GM19395 (cell line): Measurements from ENCODE around the gene TRIM33.
"Not testable (repeated sequence)": the region's sequence is repeated elsewhere in the genome, so short reads cannot be mapped to it uniquely, and the experiment has no call there.

ENCODE experiments used
- ATAC-seq: cut with Tn5 transposase; IDR thresholded peaks from one replicate; pipeline ENCODE4 v1.9.1; 2021; ENCODE audit warnings: mild to moderate bottlenecking, moderate library complexity; ENCODE audit not compliant: unreplicated experiment

Gene TRIM33

DNA sequence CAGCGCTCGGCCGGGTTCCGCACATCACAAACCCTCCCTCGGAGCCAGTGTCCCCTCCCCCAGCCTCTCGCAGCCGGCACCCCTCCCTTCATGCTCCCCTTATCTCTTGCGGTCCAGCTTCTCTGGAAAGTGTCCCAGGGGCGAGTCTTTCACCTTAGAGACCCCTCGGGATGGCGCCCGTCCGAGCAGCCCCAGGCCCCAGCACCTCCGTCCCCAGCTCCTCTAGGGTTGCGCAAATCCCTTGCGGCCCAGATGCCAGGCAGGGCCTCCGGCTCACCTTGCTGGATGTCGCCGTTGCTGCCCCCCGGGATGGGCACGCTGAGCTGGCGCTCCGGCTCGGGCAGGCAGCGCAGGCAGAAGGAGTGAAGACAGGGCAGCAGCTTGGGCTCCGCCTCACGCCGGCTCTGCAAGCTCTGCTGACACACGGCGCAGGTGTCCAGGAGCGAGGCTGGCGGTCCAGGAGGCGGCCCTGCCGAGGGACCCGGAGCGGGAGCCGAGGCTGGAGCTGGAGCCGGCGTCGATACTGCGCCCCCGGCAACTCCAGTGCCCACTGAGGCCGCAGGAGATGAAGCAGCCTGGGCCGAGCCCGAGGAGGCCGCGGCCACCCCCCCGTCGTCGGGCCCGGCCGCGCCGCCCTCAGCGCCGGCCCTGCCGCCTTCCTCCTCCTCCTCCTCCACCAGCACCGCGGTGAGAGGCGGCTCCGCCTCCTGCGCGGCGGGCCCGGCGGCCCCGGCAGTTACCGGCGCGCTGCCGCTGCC lies 550 bp downstream of the TRIM33 start:
- ATAC-seq, result peak; percentile 56

DNA sequence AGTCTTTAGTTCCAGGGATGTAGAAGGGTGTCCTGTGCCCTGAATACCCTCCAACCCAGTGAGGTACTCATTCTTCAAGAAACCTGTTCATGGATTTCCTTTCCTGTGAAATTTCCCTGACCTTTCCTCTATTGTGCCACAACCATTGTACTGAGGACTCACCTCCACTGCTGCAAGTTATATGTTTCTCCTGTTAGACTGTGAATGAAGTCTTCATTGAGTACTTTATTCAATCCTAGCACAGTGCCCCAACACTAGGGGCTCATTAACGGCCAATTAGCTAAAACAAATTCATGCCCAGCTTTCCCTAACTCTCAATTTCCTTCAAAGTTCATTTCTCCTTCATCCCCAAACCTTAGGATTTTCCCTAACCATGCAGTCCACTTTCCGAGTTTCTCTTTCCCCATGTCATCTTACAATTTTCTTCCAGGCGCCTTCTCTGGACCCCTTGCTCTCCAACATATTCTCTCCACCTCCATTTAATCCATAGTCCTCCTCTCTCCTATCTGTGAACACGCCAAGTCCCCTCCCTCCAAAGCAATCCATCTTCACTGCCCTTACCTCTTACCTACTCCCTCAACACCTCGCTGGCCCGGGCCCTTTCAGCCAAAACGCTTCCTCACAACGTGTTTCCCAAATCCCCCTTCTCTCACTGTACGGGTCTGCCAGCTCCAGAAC lies 1.3 kb downstream of the TRIM33 start:
- ATAC-seq, result peak; percentile 3

DNA sequence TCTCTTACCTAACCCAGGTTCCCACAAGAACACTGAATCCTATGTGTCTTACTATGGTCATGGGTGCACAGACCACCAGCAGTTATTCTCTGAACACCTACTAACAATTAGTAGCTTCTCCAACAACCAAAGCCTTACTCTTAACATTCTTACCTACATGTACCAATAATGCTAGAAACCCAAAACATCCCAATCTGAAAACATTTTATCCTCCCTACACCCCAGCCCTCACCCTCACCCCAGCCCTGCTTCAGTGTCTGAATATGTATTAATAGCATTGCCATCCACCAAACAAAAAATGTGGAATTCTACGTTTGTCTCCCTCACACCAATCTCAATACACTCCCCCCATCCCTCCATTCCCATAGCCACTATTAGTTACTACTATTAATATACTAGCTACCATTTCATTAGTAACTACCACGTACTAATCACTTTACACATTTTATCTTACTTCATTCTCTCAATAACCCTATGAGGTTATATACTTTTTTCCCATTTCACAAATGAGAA lies 2.6 kb downstream of the TRIM33 start:
- ATAC-seq, result no peak

DNA sequence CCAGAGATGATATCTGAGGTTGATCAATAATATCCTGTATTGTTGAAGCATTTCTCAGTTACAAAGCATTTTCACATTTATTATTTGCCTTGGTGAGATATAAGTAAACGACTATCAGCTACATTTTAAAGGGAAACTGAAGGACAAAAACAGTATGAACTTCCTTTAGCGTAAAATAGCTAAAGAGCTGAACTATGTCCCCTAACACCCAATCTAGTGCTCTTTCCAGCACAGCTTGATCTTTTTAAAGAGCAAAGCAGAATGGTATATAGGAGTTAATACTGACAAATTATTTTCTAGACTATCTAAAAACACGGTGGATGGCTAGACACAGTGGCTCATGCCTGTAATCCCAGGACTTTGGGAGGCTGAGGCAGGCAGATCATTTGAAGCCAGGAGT lies 3.5 kb downstream of the TRIM33 start:
- no peak for ATAC-seq

DNA sequence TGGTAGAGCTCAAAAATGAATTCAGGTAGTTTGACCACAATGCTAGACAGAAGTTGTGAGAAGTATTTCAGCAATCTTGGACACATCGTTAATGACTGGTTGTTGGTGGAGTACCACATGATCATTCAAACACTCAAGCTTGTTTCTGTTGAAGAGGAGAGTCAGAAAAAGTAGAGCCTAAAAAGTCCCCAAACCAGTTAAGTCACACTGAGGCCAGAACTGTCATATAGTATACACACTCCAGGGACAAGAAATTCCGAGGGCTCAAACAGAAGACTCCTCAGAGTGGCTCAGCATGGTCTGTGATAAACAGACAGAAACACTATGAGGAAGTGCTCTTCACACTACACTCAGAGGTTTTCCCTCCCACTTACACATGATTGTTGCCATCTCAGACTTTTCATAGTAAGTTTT lies 5.8 kb downstream of the TRIM33 start:
- no peak for ATAC-seq

DNA sequence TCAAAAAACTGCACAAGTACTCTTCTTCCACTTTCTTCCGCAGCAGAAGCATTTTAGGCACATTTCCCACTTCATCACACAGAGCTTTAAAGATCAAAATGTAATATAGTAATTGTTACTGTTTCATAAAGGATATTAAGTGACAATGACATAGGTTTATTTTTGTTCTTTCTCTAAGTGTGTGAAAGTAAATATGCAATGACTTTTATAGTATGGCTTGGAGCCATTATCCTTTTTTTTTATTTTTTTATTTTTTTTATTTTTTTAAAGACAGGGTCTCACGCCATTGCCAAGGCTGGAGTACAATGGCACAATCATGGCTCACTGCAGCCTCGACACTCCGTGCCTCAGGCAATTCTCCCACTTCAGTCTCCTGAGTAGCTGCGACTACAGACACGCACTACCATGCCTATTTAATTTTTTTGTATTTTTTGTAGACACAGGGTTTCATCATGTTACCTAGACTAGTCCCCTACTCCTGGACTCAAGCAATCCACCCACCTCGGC lies 7.0 kb downstream of the TRIM33 start:
- ATAC-seq, result no peak

DNA sequence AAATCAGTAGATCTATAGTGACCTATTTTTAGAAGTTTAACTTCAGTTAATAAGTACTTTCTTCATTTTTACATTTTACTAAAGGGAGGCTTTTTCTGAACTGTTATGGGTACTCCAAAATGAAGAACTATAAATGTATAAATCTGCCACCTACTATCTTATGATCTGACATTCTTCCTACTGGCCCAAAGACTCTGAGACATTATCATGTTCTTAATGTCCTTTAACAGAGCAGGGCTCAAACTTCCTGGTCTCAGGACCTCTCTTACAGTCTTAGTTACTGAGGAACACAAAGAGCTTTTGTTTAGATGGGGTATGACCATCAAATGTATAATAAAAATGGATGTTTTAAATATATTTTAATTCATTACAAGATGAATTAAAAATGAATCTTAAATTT lies 8.9 kb downstream of the TRIM33 start:
- ATAC-seq, result no peak

DNA sequence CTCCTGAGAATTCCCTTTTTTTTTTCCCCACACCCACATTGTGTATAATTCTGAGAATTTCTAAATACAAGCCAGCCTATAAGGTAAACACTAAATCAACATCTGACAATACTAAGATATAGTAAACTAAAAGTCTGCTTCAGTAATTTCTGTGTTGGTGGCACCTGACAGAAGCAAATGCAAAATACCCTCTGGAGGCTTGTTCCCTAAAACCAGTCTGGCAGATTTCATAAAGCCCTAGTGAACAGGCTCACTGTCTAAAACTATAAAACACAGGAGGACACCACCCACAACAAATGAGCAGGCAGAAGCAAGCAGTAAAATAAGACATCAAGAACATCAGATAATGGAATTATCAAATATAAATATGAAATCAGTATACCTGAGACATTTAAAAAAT lies 11.5 kb downstream of the TRIM33 start:
- ATAC-seq, result no peak

DNA sequence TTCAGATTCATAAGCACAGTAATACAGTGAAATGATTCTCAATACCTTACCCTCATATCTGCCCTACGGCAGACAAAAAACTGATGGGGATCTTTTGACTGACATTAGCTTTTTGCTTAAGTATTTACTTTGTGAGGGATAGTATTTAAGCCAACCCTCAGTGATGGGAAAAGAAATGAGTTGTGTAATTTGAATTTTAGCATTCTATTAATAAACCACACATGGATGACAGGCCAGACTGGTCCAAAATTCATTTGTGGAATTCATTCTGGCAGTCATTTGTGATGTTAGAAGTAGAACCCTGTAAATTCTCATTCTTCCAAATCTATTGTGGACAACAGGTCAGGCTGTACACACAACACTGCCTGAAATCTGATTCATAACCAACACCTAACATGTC lies 14.9 kb downstream of the TRIM33 start:
- no peak for ATAC-seq

DNA sequence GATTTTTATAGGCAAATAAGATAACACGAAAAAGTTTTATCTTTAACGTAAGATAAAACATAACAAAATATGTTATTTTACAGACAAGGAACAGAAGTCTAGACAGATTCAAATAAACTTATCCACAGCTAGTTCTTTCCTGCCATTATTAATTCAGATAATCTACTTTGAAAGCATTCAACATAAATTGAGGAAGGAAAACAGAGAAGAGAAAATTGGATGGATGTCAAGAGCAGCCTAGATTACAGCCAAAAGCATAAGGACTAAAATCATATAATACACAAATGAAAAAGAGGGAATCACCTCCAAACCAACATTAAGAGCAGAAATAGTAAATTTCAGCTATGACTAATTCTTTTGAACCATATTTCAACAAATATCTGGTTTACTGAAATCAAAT lies 15.5 kb downstream of the TRIM33 start:
- no peak for ATAC-seq

DNA sequence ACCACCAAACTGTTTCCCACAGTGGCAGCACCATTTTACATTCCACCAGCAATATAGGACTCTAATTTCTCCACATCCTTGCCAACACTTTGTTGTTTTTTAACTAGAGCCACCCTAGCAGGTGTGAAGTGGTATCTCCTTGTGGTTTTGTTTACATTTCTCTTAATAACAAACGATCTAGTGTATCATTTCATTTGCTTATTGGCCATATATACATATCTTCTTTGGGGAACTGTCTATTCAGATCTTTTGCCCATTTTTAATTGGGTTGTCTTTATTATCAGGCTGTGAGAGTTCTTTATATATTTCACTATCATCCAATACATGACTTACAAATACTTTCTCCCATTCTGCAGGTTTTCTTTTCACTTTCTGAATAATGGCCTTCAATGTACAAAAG lies 18.0 kb downstream of the TRIM33 start:
- no peak for ATAC-seq

DNA sequence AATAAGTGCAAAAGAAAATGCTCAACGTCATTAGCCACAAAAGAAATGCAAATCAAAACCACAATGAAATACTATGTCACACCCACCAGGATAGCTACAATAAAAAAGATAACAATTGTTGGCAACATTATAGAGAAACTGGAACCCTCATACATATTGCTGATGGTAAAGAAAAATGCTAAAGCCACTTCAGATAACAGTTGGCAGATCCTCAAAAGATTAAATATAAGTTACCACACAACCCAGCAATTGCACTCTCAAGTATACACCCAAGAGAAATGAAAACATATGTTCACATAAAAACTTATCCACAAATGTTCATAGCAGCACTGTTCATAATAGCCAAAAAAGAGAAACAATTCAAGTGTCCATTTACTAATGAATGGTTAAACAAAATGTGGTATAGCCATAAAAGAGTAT lies 20.7 kb downstream of the TRIM33 start:
- ATAC-seq, result no peak

DNA sequence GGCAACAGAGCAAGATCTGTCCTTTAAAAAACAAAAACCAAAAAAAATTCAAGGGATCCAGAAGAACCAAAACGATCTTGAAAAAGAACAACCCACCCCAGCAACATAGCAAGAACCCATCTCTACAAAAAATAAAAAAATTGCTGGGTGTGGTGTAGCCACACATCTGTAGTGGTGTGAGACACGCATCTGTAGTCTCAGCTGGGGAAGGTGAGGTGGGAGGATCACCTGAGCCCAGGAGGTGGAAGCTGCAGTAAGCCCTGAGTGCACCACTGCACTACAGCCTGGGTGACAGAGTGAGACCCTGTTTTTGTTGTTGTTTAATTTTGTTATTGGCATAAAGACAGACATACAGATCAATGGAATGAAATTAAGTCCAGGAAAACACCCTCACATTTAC lies 22.3 kb downstream of the TRIM33 start:
- ATAC-seq, result no peak

DNA sequence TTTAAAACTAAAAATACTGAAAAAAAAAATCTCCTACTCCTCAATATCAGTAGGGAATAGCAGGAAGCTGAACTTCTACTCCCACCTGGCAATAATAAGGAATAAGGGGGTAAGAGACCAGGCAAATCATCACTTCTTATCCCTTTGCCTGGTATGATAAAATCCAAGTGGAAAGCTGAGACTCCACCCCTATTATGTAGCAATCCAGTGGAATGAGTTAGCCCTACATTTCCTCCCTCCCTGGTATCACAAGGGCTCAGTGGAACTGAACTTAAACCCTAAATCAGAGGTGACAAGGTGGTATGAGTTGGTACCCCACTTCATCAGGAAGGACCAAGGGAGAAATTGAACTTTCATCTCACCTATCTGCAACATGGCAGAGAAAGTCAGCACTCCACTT lies 25.7 kb downstream of the TRIM33 start:
- ATAC-seq, result no peak

DNA sequence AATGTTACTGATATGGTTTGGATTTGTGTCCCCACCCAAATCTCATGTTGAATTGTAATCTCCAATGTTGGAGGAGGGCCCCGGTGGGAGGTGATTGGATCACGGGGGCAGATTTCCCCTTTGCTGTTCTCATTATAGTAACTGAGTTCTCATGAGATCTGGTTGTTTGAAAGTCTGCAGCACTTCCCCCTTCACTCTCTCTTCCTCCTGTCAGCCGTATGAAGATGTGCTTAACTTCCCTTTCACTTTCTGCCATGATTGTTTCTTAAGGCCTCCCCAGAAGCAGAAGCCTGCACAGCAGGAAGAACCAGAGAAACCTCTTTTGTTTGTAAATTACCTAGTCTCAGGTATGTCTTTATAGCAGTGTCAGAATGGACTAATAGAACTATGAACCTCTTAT lies 28.4 kb downstream of the TRIM33 start:
- ATAC-seq, result peak; percentile 96

DNA sequence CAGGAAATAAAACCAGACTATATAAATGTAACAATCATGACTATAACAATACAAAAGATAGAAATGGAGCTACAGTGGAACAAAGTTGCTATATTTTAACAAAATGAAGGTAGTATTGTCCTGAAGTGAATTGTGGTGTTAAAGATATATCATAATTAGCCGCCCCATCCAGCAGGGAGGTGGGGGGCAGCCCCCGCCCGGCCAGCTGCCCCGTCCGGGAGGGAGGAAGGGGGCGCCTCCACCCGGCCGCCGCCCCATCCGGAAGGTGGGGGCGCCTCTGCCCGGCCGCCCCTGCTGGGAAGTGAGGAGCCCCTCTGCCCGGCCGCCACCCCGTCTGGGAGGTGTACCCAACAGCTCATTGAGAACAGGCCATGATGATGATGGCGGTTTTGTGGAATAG lies 31.4 kb downstream of the TRIM33 start:
- ATAC-seq, result not testable (repeated sequence)

DNA sequence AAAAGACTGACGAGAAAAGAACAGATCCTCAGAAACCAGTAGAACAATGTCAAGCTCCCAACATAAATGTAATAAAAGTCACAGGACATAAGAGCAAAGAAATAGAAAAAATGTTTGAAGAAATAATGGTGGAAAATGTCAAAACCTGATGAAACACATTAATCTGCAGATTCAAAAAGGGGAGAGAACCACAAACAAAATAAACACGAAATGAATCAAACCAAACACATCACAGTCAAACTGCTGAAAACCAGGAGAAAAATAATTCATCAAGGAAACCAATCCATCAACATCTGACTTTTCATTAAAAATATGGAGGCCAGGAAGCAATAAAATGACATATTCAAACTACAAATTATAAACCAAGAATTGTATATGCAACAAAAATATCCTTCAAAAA lies 31.9 kb downstream of the TRIM33 start:
- ATAC-seq, result no peak

DNA sequence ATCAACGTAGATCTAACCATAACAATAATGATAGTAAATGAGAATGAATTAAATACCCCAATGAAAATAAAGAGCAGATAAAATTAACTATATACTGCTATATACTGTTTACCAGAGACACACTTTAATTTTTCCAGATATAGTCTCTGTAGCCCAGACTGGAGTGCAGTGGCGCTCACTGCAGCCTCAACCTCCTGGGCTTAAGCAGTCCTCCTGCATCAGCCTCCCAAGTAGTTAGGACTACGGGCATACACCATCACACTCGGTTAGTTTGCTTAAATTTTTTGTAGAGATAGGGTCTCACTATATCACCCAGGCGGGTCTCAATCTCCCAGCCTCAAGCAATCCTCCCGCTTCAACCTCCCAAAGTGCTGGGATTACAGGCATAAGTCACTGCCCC lies 37.2 kb downstream of the TRIM33 start:
- ATAC-seq, result no peak

DNA sequence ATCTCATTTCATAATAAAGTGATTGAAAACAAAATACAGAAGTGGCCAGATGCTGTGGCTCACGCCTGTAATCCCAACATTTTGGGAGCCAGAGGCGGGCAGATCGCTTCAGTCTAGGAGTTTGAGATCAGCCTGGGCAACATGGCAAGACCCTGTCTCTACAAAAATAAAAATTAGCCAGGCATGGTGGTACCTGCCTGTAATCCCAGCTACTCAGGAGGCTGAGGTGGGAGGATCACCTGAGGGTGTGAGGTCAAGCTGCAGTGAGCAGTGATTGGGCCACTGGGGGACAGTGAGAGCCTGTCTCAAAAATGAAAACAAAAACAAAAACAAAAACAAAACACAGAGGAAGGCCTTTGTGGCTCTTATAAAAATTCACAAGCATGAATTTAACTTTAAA lies 38.6 kb downstream of the TRIM33 start:
- no peak for ATAC-seq

DNA sequence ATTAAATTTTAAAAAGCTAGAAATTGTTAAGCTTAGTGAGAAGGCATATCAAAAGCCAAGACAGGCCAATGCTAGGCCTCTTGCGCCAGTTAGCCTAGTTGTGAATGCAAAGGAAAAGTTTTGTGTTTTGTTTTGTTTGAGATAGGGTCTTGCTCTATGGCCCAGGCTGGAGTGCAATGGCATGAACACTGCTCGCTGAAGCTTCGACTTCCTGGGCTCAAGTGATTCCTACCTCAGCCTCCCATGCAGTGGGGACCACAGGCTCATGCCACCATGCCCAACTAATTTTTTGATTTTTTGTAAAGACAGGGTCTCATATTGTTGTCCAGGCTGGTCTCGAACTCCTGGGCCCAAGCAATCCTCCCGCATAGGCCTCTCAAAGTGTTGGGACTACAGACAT lies 40.3 kb downstream of the TRIM33 start:
- ATAC-seq, result no peak

DNA sequence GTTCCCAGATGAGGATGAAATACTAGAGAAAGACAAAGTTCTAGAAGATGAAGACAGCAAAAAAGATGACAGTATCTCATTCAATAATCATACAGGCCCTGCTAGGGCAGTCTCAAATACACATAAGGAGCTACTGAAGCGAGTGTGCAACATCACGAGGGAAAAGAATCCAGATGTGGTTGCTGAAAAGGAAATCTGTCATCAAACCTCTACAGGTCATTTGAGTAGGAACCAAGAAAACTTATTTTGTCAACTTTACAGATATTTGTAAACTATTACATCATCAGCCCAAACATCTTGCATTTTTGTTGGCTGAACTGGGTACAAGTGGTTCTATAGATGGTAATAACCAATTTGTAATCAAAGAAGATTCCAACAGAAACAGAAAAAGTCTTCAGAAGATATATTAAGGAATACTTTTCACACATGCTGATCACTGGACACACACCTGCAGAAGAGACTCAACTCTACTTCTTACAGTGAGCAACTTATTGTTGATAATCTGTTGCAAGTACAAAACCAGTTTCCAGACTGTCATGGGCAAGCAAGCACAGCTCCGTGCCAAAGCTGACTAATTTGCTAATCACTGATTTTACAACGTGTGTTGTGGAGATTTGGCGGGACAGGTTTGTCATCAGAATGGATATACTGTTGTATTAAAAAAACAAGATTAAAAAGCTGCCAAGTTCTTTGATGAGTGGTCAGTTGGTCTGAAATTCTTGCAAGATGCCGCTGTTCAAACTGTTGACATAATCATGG lies 42.1 kb downstream of the TRIM33 start:
- ATAC-seq, result no peak

DNA sequence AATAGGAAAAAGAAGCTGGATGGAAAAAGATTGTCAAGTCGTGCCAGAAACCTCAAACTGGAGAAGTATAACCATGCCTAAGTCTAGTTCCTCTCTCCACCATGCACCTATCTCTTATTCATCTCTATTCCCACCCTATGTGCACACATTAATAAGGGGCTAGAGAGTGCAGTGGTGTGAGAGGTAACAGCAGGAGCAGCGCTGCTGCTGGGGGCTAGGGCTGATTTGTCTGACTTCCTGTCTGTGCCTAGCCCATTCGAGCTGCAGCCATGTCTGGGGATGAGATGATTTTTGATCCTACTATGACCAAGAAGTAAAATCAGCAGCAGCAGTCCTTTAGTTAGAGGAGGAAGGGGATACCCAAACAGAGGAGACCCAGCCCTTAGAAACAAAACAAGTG lies 43.0 kb downstream of the TRIM33 start:
- ATAC-seq, result peak; percentile 49
